Measurements from ENCODE around the gene XPOT.

GRCh38 chr12:64446295-64446694, 42.1 kb downstream of the XPOT start:
- TF ChIP-seq CTCF (conservative IDR thresholded peaks at IDR 0.05 in 1 of 2, IDR thresholded peaks at IDR 0.05 in 1 of 2; ENCODE audit: low read depth in 1 of 2, low read length in 2 of 2), result no peak
- no peak for TF ChIP-seq EZH2 (IDR thresholded peaks at IDR 0.05; ENCODE audit: low read length, missing control alignments)

Data from fibroblast of lung (primary cell).